CD4-positive, alpha-beta T cell treated with Interferon alpha-2 for 1 hour (primary cell): Measurements from ENCODE around the gene AUTS2.

Experiments
- DNase-seq, 2 donors: peaks; one replicate each; pipeline ENCODE4 v3.0.0-alpha.2; 2020 to 2022

The AUTS2 gene

DNA sequence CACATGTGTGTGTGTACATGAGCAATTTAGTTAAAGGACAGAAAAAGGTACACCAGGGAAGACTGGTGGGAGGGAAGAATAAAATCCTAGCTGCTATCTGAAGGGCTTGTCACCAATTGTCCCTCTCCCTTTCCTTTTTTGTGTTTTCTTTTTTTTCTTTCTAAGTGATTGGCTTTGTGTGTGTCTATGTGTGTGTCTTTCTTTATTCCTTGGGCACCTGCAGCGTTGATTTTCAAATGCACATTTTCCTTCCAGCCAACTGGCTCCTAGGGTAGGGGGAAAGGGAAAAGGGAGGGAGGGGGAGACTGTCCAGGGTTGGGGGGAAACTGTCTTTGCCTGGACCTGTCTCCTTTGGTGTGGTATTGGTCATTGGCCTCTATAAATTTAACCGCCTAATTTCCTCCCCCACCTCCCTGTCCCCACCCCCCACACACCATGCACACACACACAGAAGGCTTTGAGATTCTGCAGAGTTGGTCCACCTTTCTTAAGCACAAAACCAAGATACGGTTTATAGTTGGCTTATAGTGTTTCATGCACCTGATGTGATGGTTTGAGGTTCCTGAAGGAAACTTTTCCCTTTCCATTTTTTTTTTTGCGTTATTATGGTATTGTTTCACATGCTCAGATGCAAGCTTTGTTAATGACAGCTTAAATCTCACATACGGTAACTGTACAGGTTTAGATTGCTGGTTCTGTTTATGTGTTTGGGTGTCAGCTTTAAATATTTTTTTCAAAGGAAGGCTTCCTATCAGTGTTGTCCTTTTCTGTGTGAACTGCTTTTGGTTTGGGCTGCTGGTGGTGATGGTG lies 2.6 kb downstream of the AUTS2 start:
- DNase-seq: no peak

DNA sequence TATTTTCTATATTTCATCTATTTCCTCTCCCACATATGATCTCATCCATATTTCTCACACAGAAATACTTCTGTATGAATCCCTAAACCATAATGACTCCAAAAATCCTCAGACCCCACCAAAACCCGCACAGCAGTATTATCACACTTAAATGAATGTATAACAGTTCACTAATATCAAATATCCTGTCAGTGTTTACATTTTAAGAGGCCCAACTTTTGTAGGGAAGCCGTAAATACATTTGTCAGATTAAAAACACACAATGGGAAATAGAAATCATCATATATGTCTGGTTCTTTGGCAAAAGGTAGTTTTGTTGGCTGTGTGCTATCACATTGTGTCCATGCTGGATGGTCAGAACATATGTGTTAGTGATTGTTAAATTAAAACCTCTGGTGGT lies 4.2 kb downstream of the AUTS2 start:
- DNase-seq: no peak

DNA sequence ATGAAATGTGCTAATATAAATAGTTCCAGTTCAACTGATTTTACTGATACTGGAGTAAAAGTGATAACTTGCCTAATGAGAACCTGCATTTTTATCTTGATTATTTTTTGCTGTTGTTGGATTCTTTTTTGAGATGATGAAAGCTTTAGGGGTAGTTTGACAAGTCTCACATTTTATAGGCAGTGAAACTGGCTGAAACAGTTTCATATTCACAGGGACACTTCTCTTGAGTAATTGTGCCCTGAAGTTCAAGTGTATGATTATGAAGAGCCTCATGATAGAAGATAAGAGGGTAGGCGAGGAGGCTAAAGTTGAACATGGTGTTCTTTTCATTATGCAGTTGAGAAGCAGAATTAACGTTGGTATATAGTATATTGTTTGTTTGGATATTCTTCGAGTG lies 5.1 kb downstream of the AUTS2 start:
- no peak for DNase-seq

DNA sequence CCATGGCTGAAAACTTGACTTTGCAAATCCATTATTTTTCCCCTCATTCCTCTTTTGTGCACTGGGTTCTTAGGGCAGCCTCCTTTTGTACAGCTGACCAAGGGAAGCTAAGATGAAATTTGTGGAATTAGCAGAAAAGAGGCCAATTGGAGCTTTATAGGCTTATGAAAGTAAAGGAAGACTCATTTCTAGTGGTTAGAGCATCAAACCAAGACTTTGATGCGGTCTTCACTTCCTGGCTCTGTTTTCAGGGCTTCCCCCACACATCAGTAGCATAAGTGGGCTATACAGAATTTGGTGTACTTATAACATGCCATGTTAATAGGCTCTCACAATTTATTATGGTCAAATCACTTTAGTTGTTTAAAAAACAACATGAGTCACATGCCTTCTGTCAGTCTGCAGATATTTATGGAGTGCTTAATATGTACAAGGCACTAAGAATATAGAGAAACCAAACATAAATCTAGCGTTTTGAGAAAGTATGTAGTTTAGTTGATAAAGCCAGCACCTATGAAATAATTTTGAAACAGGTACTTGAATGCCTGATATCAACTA lies 5.7 kb downstream of the AUTS2 start:
- peak; percentile 12 to 43 for DNase-seq

DNA sequence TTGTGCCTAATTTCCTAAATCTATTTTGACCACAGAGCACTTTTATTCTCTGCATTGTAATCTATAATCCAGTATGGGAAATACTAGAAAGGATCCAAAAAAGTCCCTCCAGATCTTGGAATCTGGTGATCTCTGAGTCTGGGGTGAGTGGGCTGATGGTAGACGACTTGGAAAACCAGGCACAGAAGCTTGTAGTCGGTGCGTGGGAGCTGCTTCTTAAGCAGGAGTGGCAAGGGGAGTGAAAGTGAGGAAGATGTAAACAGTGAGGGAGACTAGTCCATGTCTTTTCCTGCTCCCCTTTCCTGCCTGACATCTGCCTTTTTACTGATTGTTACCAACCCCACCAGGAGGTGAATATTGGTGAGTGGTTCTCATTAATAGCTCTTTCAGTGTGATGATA lies 6.8 kb downstream of the AUTS2 start:
- DNase-seq: no peak

DNA sequence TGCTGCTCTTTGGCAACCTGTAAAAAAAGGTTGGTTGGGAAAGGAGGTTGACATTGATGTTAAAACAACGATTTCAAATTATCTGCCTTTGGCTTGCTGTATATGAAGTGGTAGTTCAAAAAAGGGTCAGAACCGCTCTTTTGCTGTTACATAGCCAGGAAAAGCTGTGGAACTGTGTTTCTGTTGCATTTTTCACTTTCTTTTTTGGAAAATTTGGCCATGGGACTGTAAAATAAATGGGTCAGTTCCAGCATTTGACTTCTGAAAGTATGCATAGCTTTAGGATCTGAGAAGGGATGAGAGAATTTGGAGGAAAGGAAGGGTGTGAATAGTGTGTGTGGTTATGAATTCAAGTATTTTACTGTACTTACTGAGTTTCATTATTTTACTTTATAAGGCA lies 7.3 kb downstream of the AUTS2 start:
- DNase-seq: no peak

DNA sequence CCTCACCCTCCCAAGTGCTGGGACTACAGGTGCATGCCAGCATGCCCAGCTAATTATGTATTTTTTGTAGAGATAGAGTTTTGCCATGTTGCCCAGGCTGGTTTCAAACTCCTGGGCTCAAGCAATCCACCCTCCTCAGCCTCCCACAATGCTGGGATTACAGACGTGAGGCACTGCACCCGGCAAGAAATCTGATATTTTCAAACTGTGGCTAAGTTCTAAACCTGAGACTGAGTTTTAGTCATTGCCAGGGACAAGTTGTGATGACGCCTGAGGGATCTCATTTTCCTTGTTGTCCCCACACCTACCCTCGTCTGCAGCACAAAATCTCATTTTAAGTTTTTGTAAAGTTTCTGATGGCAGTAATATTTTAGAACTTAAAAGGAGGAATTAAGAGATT lies 9.8 kb downstream of the AUTS2 start:
- DNase-seq: no peak

DNA sequence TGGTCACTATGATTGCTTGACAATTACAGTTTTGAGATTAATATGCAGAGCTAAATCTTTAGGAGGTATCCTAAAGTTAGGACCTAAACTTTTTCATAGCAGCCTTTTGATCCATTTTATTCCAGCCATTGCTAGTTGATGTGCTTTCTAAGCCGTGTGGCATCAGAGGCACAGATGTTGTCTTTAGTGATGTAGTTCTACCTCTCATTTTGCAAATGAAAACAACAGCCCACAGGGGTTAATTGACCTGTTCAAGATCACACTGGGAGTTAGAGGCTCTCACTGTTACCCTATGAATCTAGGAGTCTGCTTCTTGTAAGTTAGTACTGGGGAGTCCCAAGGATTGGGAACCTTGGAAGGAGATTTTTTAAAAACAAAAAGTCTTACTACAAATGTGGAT lies 10.6 kb downstream of the AUTS2 start:
- DNase-seq: no peak

DNA sequence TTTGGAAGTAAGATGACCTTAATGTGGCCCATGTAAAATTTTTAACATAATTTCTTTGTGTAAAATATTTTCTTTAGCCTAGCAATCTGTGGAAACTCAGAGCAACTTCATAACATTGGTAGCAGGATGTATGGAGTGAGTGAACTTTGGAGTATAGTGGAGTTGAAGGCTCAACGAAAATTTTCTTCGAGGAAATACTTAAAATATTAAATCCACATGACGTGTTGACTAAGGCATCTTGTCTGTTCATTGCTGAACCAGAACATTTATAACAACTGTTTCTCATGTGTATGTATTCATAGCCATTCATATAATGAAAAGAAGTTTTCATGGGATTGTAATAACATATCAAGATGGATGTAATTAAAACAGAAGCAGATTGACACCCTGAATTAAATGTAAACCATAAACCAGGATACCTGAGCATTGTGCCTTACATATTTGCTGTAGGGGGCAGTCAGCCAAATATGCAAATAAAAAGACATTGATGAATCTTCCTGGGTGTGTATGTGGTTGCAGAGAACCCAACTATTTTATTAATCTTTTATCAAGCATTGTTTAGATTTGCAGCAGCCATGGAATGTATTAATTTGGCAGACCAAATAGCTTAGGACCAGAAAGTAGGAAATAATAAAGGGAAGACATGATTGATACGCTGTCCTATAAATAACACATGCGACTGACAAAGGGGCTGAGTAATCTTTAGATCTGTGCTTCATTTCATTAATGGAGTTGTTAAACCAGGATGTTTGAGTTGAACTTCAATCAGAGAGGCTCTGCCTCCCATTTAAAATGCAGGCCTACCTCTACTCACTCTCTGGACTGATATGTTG lies 11.5 kb downstream of the AUTS2 start:
- no peak for DNase-seq

DNA sequence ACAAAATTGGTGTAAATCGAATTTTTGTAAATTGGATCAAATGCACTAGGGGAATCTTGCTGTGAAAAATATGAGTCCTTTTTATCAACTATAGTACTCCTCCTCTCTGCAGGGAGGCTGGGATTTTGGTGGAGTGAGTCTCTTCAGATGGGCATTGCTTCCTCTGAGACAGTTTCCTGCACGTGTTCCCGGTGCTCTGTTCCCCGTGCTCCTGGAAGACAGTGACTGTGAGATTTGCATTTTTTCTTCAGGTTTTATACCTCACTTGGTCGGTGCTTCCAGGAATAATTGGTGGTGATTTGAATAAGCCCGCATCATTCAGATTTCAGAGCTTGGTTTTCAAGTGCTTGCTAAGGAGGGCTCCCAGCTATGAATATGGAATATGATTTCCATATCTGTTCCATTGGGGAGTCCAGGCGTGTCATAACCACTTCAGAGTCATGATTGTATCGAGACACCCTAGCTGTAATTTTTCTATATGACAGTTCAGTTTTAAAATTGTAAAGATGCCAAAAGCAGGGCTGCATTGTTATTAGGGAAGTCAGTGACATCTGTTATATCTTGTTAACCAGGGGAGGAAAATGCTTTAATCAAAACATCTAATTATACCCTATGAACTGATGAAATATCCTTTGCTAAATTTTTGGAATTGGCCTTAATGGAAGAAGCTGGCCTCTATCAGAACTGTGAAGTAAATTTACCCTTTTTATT lies 12.3 kb downstream of the AUTS2 start:
- no peak for DNase-seq

DNA sequence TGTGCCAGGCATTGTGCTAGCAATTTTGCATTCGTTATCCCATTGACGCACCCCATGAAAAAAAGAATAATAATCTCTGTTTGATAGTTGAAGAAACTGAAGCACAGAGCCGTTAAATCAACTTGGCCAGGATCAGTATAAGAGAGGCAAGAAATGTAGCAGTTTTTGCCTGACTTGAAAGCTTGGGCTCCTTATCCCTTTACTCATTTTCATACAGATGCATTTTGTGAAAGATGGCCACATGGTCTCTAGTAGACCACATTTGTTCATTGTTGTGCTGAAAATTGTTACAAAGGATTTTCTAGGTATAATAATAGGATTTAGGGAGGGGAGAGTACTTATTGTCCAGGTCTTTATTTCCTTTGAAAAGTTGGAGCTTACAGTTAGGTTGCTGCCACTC lies 14.7 kb downstream of the AUTS2 start:
- DNase-seq: no peak

DNA sequence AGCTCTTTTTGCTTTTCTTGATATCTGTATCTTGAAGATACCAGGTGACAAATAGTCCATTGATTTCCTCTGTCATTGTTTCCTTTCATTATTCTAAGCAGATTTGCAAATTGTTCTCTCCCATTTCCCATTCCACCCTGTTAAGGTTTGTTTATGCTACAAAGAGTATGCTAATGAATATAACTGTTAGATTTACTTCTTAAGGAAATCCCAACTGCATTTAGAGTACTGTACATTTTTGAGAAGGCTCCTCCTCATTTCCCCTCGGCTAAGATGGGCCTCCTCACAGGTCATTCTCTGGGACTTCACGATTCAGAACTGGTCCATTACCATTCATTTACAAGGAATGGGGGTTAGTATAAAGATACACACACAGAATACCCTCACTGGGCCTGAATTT lies 15.6 kb downstream of the AUTS2 start:
- no peak for DNase-seq

DNA sequence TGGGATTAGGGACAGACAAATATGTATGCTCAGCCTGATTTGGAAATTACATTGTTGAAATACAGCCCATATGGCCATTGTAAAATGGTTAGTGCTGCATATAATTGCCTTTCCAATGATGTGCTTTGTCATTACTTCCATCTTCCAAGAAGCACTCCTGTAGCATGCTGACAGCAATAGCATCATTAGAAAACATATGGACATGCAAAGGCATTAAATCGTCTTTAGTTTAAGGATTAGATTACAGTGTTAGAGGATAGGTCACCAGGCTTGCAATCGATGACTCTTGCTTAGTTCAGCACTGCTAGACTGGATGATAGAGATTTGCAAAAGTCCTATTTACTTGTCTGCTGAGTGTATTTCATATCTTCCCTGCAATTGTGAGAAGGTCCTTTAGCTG lies 17.4 kb downstream of the AUTS2 start:
- no peak for DNase-seq

DNA sequence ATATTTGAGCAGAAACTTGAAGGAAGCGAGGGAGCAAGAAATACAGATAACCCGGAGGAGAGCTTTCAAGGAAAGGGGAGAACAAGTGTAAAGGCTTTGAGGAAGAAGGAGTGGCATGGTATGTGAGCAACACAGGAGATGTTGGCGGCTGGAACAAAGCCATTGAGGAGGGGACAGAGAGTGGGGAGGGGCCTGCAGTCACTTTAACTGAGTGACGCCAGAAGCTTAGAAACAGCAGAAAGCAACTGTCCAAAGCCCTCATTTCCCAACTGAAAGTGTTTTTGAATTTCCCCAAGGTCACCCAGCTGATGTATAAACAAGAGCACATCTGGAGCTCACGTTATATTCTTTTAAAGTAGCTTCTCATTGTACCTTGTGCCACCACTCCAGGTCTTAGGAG lies 19.1 kb downstream of the AUTS2 start:
- no peak for DNase-seq

DNA sequence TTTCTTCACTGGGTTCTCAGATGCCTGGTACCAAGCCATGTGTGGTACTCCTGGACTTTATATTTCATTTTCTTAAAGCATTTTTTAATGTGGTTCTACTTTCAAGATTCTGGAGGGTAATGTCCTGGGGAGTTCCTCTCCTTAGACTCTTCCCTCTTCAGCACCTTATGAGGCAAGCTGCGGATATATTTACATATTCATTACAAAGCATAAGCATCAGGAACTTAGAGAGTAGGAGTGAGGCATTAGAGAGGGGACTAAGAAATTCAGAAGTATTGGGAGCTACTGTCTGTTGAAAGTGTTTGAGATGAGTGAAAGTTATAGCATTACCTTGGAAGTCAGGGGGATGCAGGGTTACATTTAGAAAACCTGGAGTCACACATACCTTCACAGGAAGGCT lies 20.8 kb downstream of the AUTS2 start:
- DNase-seq: no peak

DNA sequence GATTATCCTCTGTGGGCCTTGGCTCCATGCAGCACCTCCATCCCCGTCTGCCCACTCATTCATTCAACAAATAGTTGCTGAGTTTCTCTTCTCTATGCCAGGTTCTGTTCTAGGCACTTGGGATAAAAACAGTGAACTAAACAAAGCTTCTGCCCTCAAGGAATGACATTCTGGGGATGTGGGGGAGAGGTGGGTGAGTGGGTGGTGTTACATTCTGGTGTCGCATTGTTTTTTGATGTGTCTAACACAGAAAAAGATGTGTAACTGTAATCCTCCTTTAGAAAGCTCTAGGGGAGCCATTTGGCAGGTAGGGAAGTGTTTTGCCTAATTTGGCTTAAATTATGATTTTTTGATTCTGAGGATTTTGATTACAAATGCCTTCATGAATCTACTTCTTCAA lies 21.4 kb downstream of the AUTS2 start:
- DNase-seq: no peak

DNA sequence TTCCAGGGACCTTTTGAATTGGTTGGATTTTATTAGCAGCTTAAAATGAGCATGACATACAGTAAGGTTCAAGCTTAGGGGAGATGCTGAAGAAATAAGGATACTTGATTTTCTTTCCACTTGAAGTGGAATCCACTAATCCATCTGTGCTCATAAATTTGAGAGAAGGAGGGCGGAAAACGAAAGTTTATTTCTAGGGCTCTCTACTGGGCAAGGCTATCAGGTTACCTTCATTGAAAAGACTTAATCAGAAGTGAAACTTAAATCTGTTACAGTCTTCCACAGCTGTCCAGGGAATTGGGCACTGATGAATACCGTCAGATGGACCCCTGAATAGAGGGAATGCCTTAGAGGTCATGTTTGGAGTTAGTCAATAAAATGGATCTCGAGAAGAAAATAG lies 21.8 kb downstream of the AUTS2 start:
- DNase-seq: no peak

DNA sequence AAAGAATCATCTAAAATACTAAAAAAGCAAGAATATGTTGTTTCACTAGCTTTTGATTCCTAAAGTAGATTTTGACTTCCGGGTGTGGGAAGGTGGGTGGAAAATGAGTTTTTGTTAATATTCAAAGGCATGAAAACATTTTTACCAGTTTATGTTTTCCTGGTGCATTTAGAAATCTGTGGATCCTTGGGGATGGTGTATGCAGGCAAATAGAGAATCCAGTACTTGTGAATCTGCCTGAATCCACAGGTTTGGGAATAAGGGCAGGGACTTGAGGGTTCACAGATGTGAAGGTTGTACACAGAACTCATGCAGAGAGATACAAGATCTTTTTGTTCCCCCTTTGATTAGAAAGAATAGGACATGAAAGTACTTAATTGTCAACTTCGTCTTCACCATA lies 22.4 kb downstream of the AUTS2 start:
- no peak for DNase-seq

DNA sequence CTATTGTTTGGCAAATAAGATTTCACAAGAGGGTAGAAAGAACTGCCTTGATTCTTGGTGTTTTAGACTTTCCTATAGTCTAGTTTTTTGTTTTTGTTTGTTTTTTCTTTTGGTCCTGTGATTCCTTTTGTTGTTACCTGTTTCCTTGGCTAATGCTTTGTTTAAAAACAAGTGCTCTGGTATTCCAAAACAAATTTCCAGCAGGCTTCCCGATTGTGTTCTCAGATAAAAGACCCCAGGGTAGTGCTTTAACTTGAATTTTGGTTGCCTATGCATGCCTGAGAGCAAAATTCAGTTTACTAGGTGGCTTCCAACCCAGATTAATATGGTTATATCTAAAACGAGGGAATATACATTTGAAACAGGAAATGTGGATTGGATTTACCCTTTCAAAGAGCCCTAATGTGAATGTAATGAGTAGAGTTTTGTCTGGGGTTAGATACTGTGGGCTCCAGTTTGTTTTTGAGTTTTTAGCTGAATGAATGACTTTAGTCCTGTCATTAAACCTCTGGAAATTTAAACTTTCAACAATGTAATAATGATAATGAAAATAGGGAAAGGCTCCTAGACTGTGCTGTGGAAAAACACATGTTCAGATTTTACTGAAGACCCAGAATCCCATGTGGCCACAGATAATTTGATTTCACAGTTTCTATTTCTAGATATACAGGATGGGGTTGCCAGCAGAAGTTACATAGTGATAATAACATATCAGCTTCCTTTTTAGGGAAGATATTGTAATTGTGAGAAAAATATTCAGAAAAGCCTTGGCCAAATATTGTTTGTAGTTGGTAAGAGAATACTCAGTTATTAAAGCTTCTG lies 23.9 kb downstream of the AUTS2 start:
- no peak for DNase-seq

DNA sequence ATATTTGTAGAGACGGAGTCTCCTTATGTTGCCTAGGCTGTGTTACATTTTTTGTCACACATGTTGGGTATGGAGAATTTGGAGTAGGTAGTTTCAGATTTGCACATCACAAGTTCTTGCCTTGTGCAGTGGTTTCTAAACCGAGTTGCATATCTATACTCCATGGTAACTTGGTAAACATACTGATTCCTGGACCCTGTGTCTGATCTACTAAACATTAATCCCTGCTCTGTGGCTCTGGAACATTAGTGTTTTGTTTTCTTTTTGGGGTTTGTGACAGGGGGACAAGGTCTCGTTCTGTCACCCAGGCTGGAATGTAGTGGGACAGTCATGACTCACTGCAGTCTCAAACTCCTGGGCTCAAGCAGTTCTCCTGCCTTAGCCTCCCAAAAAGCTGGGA lies 24.7 kb downstream of the AUTS2 start:
- DNase-seq: no peak

DNA sequence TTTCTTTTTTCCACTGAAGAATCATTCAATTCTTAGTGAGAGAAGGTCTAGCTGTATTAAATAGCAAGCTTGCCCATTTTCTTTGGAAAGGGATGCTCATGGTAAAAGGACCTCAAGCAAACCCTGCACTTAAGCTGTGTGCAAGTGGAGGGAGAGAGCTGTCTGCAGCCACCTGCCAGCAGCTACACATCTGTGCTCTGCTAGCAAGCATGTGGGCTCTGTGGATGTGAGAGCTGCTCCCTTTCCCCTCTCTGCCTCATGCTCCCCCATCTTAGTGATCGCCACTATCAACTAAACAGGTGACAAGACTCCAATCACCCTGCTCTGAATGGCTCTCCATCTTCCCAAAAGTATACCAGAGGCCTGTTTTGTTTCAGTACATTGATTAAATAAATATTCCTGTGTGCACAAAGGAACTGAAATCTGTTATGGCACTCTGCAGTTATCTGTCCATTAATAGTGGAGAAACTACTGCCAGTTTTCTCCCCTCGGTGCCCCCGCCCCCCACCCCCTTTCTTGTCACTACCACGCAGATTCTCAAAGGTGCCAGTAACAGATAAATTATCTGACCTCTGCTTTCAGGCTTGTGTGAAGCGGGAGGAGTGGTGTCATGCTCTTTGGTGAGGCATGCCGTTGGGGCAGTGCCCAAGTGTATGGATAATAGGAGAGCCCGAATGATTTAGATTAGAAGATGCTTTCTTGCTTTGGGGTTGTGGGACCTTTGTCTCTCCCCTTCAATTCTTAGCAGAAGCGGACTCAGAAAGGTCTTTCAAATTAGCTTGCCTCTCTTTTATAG lies 26.4 kb downstream of the AUTS2 start:
- DNase-seq: no peak

DNA sequence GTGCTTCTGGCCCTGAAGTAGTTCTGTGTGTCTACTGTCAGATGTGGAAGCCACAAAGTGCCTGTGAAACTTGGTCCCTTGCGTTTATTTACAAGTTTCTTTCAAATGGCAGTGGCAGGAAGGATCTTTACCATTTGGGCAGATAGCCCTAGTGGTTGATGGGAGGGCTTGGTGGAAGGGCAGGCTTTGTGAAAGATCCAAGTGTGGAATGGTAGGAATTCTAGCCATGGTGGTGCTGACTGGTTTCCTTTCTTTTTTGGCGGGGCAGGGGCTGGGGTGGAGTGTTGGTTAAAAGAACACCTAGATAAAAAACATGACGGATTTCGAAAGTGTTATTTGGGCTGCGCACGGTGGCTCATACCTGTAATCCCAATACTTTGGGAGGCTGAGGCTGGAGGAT lies 27.0 kb downstream of the AUTS2 start:
- DNase-seq: no peak
